GM06990 (cell line): Measurements from ENCODE around the gene HUWE1.

ENCODE experiments used
- DNase-seq: peaks from one replicate; pipeline ENCODE4 v3.0.0-alpha.2; 2011; ENCODE audit not compliant: insufficient read length; ENCODE audit errors: extremely low read depth
- H3K27me3 ChIP-seq: replicated peaks from 2 replicates; pipeline ENCODE4 v1.6.0; 2011; ENCODE audit warnings: low read length; ENCODE audit not compliant: control insufficient read depth, insufficient read depth
- H3K36me3 ChIP-seq: 2 replicates; pipeline ENCODE4 v1.5.1; 2011; ENCODE audit warnings: low read length; ENCODE audit not compliant: control insufficient read depth, insufficient read depth
- H3K4me3 ChIP-seq: replicated peaks from 2 replicates; pipeline ENCODE4 v1.5.1; 2011; ENCODE audit warnings: low read depth, mild to moderate bottlenecking, control low read depth, low read length
- CTCF ChIP-seq: IDR thresholded peaks from 2 replicates; pipeline ENCODE4 v1.5.1; 2011; ENCODE audit warnings: low read length, control low read depth, mild to moderate bottlenecking, inconsistent platforms; ENCODE audit not compliant: insufficient read depth, poor library complexity, severe bottlenecking

The HUWE1 gene

GRCh38 chrX:53686151-53686885, at the start of gene HUWE1:
TSS of gene HUWE1 (minus strand) at chrX:53686719. CDS start at chrX:53654107, 32,612 bp downstream.
- no peak for TF ChIP-seq CTCF
- Histone ChIP-seq H3K4me3 (peak within 1 kb of the TSS; percentile 79), H3K36me3 (no peaks in the 10 kb centered on the region), H3K27me3 (no peaks in the 10 kb centered on the region)
- DNase-seq: peak; percentile 89

GRCh38 chrX:53732797-53733196, 46.3 kb upstream of the HUWE1 start:
- Histone ChIP-seq H3K4me3 (no peak overlapping the region), H3K27me3 (no peaks in the 10 kb centered on the region), H3K36me3 (no peaks in the 10 kb centered on the region)
- peak; percentile 52 for DNase-seq
- no peak for TF ChIP-seq CTCF

GRCh38 chrX:53729751-53730150, 43.2 kb upstream of the HUWE1 start:
- no peak overlapping the region for H3K4me3 ChIP-seq
- no peak for TF ChIP-seq CTCF
- H3K36me3 ChIP-seq: no peaks in the 10 kb centered on the region
- H3K27me3 ChIP-seq: no peaks in the 10 kb centered on the region
- no peak for DNase-seq

- H3K27me3 ChIP-seq: no peaks in the 10 kb centered on the region
- DNase-seq: no peak
- no peak for TF ChIP-seq CTCF
- H3K36me3 ChIP-seq: no peaks in the 10 kb centered on the region
- H3K4me3 ChIP-seq: no peak overlapping the region
Measured at GRCh38 chrX:53728506-53728905, 42.0 kb upstream of the HUWE1 start.

GRCh38 chrX:53724872-53725271, 38.4 kb upstream of the HUWE1 start:
- no peak for DNase-seq
- Histone ChIP-seq H3K4me3 (no peak overlapping the region), H3K36me3 (no peaks in the 10 kb centered on the region), H3K27me3 (no peaks in the 10 kb centered on the region)
- TF ChIP-seq CTCF: no peak
